ENCODE results near the gene SH2D4B.

Gene SH2D4B

GRCh38 chr10:80648106-80648505, 110.4 kb downstream of the SH2D4B start:
- TF ChIP-seq RARB (CRISPR knock-in tag; IDR thresholded peaks at IDR 0.05) (no peak), OSR1 (CRISPR knock-in tag; IDR thresholded peaks at IDR 0.05) (no peak), CREB5 (CRISPR knock-in tag; IDR thresholded peaks at IDR 0.05; ENCODE audit: low read depth) (no peak), CSDC2 (CRISPR knock-in tag; IDR thresholded peaks at IDR 0.05) (no peak), ZFP30 (CRISPR knock-in tag; IDR thresholded peaks at IDR 0.05) (no peak)
- no peak for ATAC-seq

- no peak for ATAC-seq
- TF ChIP-seq ZNF70 (CRISPR knock-in tag; IDR thresholded peaks at IDR 0.05), result no peak
- TF ChIP-seq ZNF8 (CRISPR knock-in tag; IDR thresholded peaks at IDR 0.05), result no peak
- TF ChIP-seq ZC3H10 (CRISPR knock-in tag; IDR thresholded peaks at IDR 0.05), result no peak
- no peak for TF ChIP-seq GLIS3 (CRISPR knock-in tag; IDR thresholded peaks at IDR 0.05)
- TF ChIP-seq ZFP30 (CRISPR knock-in tag; IDR thresholded peaks at IDR 0.05), result no peak
- TF ChIP-seq ZNF565 (CRISPR knock-in tag; conservative IDR thresholded peaks at IDR 0.05; ENCODE audit: low read depth), result no peak
- TF ChIP-seq RARB (CRISPR knock-in tag; IDR thresholded peaks at IDR 0.05), result no peak
- TF ChIP-seq OSR1 (CRISPR knock-in tag; IDR thresholded peaks at IDR 0.05), result no peak
- no peak for TF ChIP-seq ISL1 (CRISPR knock-in tag; IDR thresholded peaks at IDR 0.05)
- no peak for TF ChIP-seq BACH2 (CRISPR knock-in tag; IDR thresholded peaks at IDR 0.05; ENCODE audit: borderline replicate concordance)
- TF ChIP-seq ARNTL (CRISPR knock-in tag; IDR thresholded peaks at IDR 0.05; ENCODE audit: borderline replicate concordance, low read depth), result no peak
- no peak for TF ChIP-seq ZFP3 (CRISPR knock-in tag; IDR thresholded peaks at IDR 0.05)
These were observed 111.5 kb downstream of the SH2D4B start for GRCh38 chr10:80649183-80649582.

- TF ChIP-seq SNAI2 (CRISPR knock-in tag; IDR thresholded peaks at IDR 0.05), result no peak
- TF ChIP-seq PPARA (CRISPR knock-in tag; IDR thresholded peaks at IDR 0.05; ENCODE audit: borderline replicate concordance), result no peak
- TF ChIP-seq BACH2 (CRISPR knock-in tag; IDR thresholded peaks at IDR 0.05; ENCODE audit: borderline replicate concordance), result no peak
- no peak for TF ChIP-seq ZFP3 (CRISPR knock-in tag; IDR thresholded peaks at IDR 0.05)
- no peak for TF ChIP-seq CSRNP3 (CRISPR knock-in tag; IDR thresholded peaks at IDR 0.05)
- TF ChIP-seq ESRRG (CRISPR knock-in tag; IDR thresholded peaks at IDR 0.05), result no peak
- TF ChIP-seq ARNTL (CRISPR knock-in tag; IDR thresholded peaks at IDR 0.05; ENCODE audit: borderline replicate concordance, low read depth), result no peak
- TF ChIP-seq POU6F1 (CRISPR knock-in tag; IDR thresholded peaks at IDR 0.05; ENCODE audit: borderline replicate concordance, low read depth), result no peak
- no peak for TF ChIP-seq ISL1 (CRISPR knock-in tag; IDR thresholded peaks at IDR 0.05)
- TF ChIP-seq CSDC2 (CRISPR knock-in tag; IDR thresholded peaks at IDR 0.05), result no peak
- TF ChIP-seq RARB (CRISPR knock-in tag; IDR thresholded peaks at IDR 0.05), result no peak
- TF ChIP-seq TOX (CRISPR knock-in tag; IDR thresholded peaks at IDR 0.05; ENCODE audit: borderline replicate concordance), result no peak
- TF ChIP-seq ZNF8 (CRISPR knock-in tag; IDR thresholded peaks at IDR 0.05), result no peak
- no peak for TF ChIP-seq ZNF565 (CRISPR knock-in tag; conservative IDR thresholded peaks at IDR 0.05; ENCODE audit: low read depth)
- no peak for TF ChIP-seq ZNF70 (CRISPR knock-in tag; IDR thresholded peaks at IDR 0.05)
- no peak for TF ChIP-seq PATZ1 (CRISPR knock-in tag; IDR thresholded peaks at IDR 0.05; ENCODE audit: borderline replicate concordance)
- no peak for TF ChIP-seq TSHZ2 (CRISPR knock-in tag; IDR thresholded peaks at IDR 0.05)
- TF ChIP-seq CREB5 (CRISPR knock-in tag; IDR thresholded peaks at IDR 0.05; ENCODE audit: low read depth), result no peak
- no peak for ATAC-seq
These were observed 118.2 kb downstream of the SH2D4B start for GRCh38 chr10:80655898-80656297.
